Testis (tissue), 2 donors: Measurements from ENCODE around the gene RFX8.

Experiments
- CTCF ChIP-seq, 3 experiments: fragments of 450-650 bp in 2 of 3; fragments of 200-600 bp in 1 of 3; sonication (generic) in 1 of 3; IDR thresholded peaks; one replicate each; pipeline ENCODE4 v1.5.1; 2016 to 2019; ENCODE audit warnings: antibody characterized with exemption in 3 of 3, mild to moderate bottlenecking in 2 of 3, moderate library complexity in 1 of 3
- POLR2A ChIP-seq: fragments of 450-650 bp; IDR thresholded peaks from one replicate; pipeline ENCODE4 v1.6.1; 2017; ENCODE audit warnings: antibody characterized with exemption, mild to moderate bottlenecking, moderate library complexity

- TF ChIP-seq CTCF (IDR thresholded peaks at IDR 0.05): no peak
- no peak for TF ChIP-seq POLR2A
Observed at GRCh38 chr2:101427743-101428142, 47.2 kb downstream of the RFX8 start.
